Fibroblast of mammary gland (primary cell): ENCODE measurements around the gene DCTN5.

Experiments used
- DNase-seq: peaks from one replicate; pipeline ENCODE4 v3.0.0-alpha.2; 2010; ENCODE audit warnings: low read depth
- H3K4me3 ChIP-seq: 2 replicates; pipeline ENCODE4 v1.5.1; 2011; ENCODE audit warnings: low read depth, mild to moderate bottlenecking, low read length, moderate library complexity; ENCODE audit not compliant: control insufficient read depth
- TF ChIP-seq, protein P1 (sequence below): conservative IDR thresholded peaks from 2 replicates; pipeline ENCODE4 v1.5.1; 2011; ENCODE audit warnings: low read depth, low read length, inconsistent platforms; ENCODE audit not compliant: control insufficient read depth, insufficient read depth

The DCTN5 gene

DNA sequence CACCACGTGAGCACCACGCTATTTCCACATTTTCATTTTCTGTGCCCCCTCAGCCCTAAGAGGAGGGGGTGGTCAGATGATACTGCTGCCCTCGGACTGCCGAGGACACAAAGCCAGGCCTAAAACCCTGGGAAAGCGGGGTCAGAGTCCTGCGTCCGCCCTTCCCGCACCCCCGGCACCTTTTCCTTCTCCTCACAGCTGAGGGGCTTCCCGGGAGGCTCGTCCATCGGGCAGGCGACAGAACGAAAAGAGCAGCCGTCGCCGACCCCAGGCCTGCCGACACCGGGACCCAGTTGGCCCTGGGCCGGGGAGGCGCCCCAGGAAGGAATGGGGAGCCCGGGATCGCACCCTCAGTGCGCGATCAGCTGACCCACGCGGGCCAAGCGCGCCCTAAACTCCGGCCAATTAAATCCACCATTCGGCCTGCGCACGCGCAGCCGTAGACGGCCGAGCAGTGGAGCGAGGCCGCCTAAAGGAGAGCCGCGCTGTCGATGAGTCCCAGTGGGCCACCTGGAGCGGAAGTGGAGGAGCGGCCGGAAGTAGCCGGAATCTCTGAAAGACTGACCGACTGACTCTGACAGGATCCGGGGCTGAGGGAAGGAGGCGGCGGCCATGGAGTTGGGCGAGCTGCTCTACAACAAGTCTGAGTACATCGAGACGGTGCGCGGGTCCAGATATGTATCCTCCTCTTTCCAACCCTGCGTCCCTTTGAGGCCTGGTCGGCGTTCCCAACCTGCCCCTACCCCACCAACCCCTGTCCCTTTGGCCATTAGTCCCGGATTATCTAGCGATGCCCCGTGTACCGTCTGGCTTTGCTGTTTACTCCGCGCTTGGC, at the start of gene DCTN5, which contains the start of gene PALB2:
Gene DCTN5 (plus strand): TSS at position 536 of the 835 bp plus-strand sequence. CDS start 77 bp downstream, at position 613.
Gene PALB2 (minus strand): TSS at position 380 of the 835 bp plus-strand sequence. CDS start 153 bp downstream, at position 227.
- TF ChIP-seq, protein P1, sequence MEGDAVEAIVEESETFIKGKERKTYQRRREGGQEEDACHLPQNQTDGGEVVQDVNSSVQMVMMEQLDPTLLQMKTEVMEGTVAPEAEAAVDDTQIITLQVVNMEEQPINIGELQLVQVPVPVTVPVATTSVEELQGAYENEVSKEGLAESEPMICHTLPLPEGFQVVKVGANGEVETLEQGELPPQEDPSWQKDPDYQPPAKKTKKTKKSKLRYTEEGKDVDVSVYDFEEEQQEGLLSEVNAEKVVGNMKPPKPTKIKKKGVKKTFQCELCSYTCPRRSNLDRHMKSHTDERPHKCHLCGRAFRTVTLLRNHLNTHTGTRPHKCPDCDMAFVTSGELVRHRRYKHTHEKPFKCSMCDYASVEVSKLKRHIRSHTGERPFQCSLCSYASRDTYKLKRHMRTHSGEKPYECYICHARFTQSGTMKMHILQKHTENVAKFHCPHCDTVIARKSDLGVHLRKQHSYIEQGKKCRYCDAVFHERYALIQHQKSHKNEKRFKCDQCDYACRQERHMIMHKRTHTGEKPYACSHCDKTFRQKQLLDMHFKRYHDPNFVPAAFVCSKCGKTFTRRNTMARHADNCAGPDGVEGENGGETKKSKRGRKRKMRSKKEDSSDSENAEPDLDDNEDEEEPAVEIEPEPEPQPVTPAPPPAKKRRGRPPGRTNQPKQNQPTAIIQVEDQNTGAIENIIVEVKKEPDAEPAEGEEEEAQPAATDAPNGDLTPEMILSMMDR = no peak
- peak within 1 kb of the TSS; percentile 87 for H3K4me3 ChIP-seq
- DNase-seq = peak; percentile 92

DNA sequence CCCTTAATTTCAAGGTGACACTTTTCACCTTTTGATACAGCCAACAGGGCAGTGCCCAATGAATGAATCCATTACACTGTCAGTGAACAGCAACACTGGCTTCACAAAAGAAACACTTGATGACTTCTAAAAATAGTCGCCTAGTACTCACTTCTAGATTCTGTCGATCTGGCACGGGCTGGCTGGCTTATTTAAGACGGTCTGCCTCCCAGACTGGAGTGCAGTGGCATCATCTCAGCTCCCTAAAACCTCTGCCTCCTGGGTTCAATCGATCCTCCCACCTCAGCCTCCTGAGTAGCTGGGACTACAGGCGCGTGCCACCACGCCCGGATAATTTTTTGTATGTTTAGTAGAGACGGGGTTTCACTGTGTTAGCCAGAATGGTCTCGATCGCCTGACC, 47.1 kb upstream of the DCTN5 start:
- TF ChIP-seq, protein P1 = no peak
- no peak for DNase-seq
- no peak overlapping the region for H3K4me3 ChIP-seq

DNA sequence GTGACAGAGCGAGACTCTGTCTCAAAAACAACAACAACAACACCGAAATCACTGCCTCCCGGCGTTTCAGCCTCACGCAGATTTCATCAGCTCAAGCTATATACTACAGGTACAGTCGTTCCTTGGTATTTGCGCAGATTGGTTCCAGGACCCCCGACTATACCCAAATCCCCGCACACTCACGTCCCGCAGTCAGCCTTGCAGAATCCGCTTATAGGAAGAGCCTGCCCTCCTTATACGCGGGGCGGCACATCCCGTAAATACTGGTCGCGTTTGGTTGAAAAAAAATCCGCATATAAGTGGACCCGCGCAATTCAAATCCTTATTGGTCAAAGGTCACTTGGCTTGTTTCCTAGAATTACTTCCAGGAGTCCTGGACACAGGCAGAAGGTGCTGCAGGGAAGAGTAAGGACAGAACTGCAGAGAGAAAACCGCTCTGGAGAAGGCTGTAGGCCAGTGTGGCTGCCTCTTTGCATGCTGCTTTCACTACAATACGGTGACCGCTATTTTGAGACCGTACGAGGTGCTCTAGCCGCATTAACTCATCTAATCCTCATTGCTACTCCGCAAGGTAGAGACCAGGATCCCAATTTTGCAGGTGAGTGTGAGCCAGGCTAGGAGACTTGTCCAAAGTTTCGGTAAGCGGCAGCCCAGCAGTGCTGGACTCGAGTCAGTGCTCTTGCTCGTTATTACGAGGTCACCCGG, 45.9 kb upstream of the DCTN5 start:
- TF ChIP-seq, protein P1 = no peak
- H3K4me3 ChIP-seq = peak overlapping the region; percentile 99
- DNase-seq = peak; percentile 15

GRCh38 chr16:23595951-23596720, 45.1 kb upstream of the DCTN5 start, which contains the start of gene NDUFAB1:
NDUFAB1 (minus strand) TSS chr16:23596316; CDS start chr16:23596290, 26 bp downstream.
- TF ChIP-seq, protein P1 = peak; percentile 44
- DNase-seq = peak; percentile 82
- H3K4me3 ChIP-seq = peak within 1 kb of the TSS; percentile 99

GRCh38 chr16:23597003-23597756, 44.1 kb upstream of the DCTN5 start:
- TF ChIP-seq, protein P1 = no peak
- no peak overlapping the region for H3K4me3 ChIP-seq
- DNase-seq = peak; percentile 11

GRCh38 chr16:23607726-23608125, 33.5 kb upstream of the DCTN5 start:
- TF ChIP-seq, protein P1 = no peak
- H3K4me3 ChIP-seq = no peak overlapping the region
- peak; percentile 19 for DNase-seq
